Spleen (tissue), 11 donors: Measurements from ENCODE around the gene SP110. TPM values are rescaled to one million over a fixed set of nuclear protein-coding genes. Genes with fewer than 3 reads are reported as not detected.
"Not testable (repeated sequence)": the region's sequence is repeated elsewhere in the genome, so short reads cannot be mapped to it uniquely, and the experiment has no call there.

Source experiments
- DNase-seq: peaks from one replicate; pipeline ENCODE4 v3.0.0-alpha.2; 2020
- H3K27ac ChIP-seq, 8 donors: fragments of 200-600 bp; sonication (generic) in 7 of 8; 1 replicate in 4 of 8; 2 replicates in 4 of 8; pipeline versions ENCODE4 v1.5.0 to v1.8.0; 2016 to 2021; ENCODE audit warnings: inconsistent platforms in 4 of 8, mild to moderate bottlenecking in 4 of 8, moderate library complexity in 1 of 8
- H3K27me3 ChIP-seq, 7 donors: fragments of 200-600 bp; sonication (generic) in 6 of 7; replicated peaks in 1 of 7; 1 replicate in 4 of 7; 2 replicates in 3 of 7; pipeline versions ENCODE4 v1.5.0 to v1.8.0; 2016 to 2021; ENCODE audit warnings: inconsistent platforms in 3 of 7, mild to moderate bottlenecking in 1 of 7
- H3K36me3 ChIP-seq, 6 donors: fragments of 200-600 bp; sonication (generic) in 5 of 6; 1 replicate in 4 of 6; 2 replicates in 2 of 6; pipeline versions ENCODE4 v1.5.0 to v1.8.0; 2016 to 2021; ENCODE audit warnings: inconsistent platforms in 2 of 6
- H3K4me1 ChIP-seq, 6 donors: fragments of 200-600 bp; sonication (generic) in 5 of 6; 1 replicate in 3 of 6; 2 replicates in 3 of 6; pipeline versions ENCODE4 v1.5.0 to v1.8.0; 2016 to 2021; ENCODE audit warnings: inconsistent platforms in 3 of 6
- H3K4me3 ChIP-seq, 8 donors: fragments of 200-600 bp; sonication (generic) in 7 of 8; 1 replicate in 4 of 8; 2 replicates in 4 of 8; pipeline versions ENCODE4 v1.5.0 to v1.8.0; 2016 to 2021; ENCODE audit warnings: inconsistent platforms in 4 of 8, mild to moderate bottlenecking in 4 of 8, moderate library complexity in 2 of 8
- H3K9me3 ChIP-seq, 8 donors: fragments of 200-600 bp; sonication (generic) in 7 of 8; 1 replicate in 4 of 8; 2 replicates in 4 of 8; pipeline versions ENCODE4 v1.5.0 to v1.8.0; 2016 to 2021; ENCODE audit warnings: inconsistent platforms in 4 of 8
- POLR2A ChIP-seq, 3 donors: fragments of 450-650 bp; IDR thresholded peaks; one replicate each; pipeline ENCODE4 v1.5.1; 2017; ENCODE audit warnings: antibody characterized with exemption in 3 of 3, mild to moderate bottlenecking in 1 of 3
- POLR2AphosphoS5 ChIP-seq, 3 donors: sonication (generic); formaldehyde crosslinking; IDR thresholded peaks; one replicate each; pipeline ENCODE4 v1.5.1; 2017; ENCODE audit warnings: antibody characterized with exemption in 3 of 3
- WGBS, 5 donors: extraction: QIAGEN DNeasy Blood & Tissue Kit in 3 of 5; methylation state at CpG; one replicate each; pipeline versions ENCODE4 v1.1.5 to v1.1.7; 2013 to 2018; 5-methylcytosine and 5-hydroxymethylcytosine counted together
- intact Hi-C: fragments of 100-400 bp; cut with DNase I; formaldehyde crosslinking; loops from one replicate; pipeline ENCODE4 v1.15.0; 2023; ENCODE audit warnings: low total_unique reads
- polyA plus RNA-seq, 3 donors: library from polyadenylated mRNA; stranded (reverse); fragments of 200-250 nt; gene quantifications; one replicate each; pipeline ENCODE4 v1.2.1, GENCODE V29; 2013
- total RNA-seq, 7 donors: library from RNA; depleted of rRNA in 3 of 7; stranded (reverse); fragments of >200 nt in 3 of 7; fragmentation: NEBNext Ultra II Directional in 4 of 7; extraction: Animal tissue kit (Norgen Biotek cat#: 25700) in 4 of 7; gene quantifications; one replicate each; pipeline versions ENCODE4 v1.1.0 to v1.2.1, GENCODE V29; 2016 to 2021
- TF ChIP-seq, protein P1 (sequence below), 11 experiments: fragments of 200-600 bp in 7 of 11; fragments of 450-650 bp in 4 of 11; sonication (generic) in 4 of 11; IDR thresholded peaks in 8 of 11; conservative IDR thresholded peaks in 3 of 11; 1 replicate in 7 of 11; 2 replicates in 4 of 11; pipeline versions ENCODE4 v1.4.0 to v1.8.0; 2016 to 2021; ENCODE audit warnings: antibody characterized with exemption in 11 of 11, inconsistent platforms in 4 of 11, mild to moderate bottlenecking in 1 of 11
- donor health status: healthy with polysubstance abuse.
- donor health status: DM: no; HTN: no; CAD: no; lungs with moderate emphysema.
- donor health status: DM: no; HTN: no; CAD: no.
- donor health status: Bipolar disorder and iron deficiency.
- donor health status: healthy.
- donor health status: DM: no; HTN: no; CAD: no.
- donor health status: DM: yes; HTN: yes; CAD: no.

Gene SP110
- total and polyA plus RNA-seq, 10 donors: 47.9 to 157 (median 116) TPM

DNA sequence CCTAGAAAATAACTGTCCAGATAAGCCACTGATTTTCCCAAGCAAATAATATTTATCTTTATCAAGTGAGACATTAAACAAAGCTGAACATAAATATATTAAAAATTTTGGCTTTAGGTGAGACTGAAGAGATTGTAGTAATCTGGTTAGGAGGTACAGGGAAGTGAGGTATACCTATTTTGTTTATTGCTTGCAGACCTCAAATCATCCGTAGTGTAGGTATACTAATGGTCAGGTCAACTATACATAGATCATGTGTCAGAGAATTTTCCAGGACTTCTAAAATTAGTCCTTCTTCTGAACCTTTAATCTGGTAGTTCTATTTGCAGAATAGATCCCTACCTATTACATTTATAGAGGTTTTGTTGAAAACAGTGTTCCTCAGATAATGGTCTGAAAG lies 47.3 kb upstream of the SP110 start:
- intact Hi-C loops: no loop called here
- Histone ChIP-seq H3K27ac (peak overlapping the region in 4 of 8 donors; percentile 3 to 53 (median 20)), H3K9me3 (no peaks in the 10 kb centered on the region), H3K4me1 (peaks cover 0 to 47% (median 17%) of the 10 kb centered on the region in 6 donors), H3K36me3 (peaks cover 0 to 66% (median 17%) of the 10 kb centered on the region in 6 donors), H3K27me3 (no peaks in the 10 kb centered on the region), H3K4me3 (no peak overlapping the region)
- TF ChIP-seq POLR2AphosphoS5 (IDR thresholded peaks at IDR 0.05): no peak
- TF ChIP-seq, protein P1, sequence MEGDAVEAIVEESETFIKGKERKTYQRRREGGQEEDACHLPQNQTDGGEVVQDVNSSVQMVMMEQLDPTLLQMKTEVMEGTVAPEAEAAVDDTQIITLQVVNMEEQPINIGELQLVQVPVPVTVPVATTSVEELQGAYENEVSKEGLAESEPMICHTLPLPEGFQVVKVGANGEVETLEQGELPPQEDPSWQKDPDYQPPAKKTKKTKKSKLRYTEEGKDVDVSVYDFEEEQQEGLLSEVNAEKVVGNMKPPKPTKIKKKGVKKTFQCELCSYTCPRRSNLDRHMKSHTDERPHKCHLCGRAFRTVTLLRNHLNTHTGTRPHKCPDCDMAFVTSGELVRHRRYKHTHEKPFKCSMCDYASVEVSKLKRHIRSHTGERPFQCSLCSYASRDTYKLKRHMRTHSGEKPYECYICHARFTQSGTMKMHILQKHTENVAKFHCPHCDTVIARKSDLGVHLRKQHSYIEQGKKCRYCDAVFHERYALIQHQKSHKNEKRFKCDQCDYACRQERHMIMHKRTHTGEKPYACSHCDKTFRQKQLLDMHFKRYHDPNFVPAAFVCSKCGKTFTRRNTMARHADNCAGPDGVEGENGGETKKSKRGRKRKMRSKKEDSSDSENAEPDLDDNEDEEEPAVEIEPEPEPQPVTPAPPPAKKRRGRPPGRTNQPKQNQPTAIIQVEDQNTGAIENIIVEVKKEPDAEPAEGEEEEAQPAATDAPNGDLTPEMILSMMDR (IDR thresholded peaks at IDR 0.05 in 8 of 11, conservative IDR thresholded peaks at IDR 0.05 in 3 of 11): no peak
- TF ChIP-seq POLR2A (IDR thresholded peaks at IDR 0.05): no peak
- DNase-seq: no peak
- 73 to 87% (median 83%) methylated on average over 1 of the region's 1 CpG for WGBS, 5 donors

DNA sequence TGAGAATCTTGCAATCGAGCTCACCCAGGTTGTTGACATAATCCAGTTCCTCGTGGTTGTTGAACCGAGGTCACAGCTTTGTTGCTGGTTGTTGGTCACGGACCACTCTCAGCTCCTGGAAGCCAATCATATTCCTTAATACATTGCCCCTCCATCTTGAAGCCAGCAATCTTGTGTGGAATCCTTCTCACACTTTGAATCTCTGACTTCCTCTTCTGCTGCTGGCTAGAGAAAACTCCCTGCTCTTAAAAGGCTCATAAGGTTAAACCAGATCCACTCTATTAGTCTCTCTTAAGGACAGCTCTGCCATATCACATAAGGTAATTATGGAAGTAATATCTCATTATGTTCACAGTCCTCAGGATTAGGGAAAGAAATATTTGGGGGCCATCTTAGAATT lies 46.9 kb upstream of the SP110 start:
- intact Hi-C loops: no loop called here
- WGBS, 5 donors: 55 to 86% (median 80%) methylated on average over 4 of the region's 4 CpGs
- DNase-seq: no peak
- H3K9me3 ChIP-seq: no peaks in the 10 kb centered on the region
- peaks cover 0 to 51% (median 19%) of the 10 kb centered on the region in 6 donors for H3K4me1 ChIP-seq
- H3K27ac ChIP-seq: peak overlapping the region in 4 of 8 donors; percentile 3 to 53 (median 20)
- peaks cover 0 to 62% (median 13%) of the 10 kb centered on the region in 6 donors for H3K36me3 ChIP-seq
- no peaks in the 10 kb centered on the region for H3K27me3 ChIP-seq
- no peak overlapping the region for H3K4me3 ChIP-seq
- TF ChIP-seq POLR2AphosphoS5 (IDR thresholded peaks at IDR 0.05) (no peak), POLR2A (IDR thresholded peaks at IDR 0.05) (no peak)
- TF ChIP-seq, protein P1 (IDR thresholded peaks at IDR 0.05 in 8 of 11, conservative IDR thresholded peaks at IDR 0.05 in 3 of 11): no peak

DNA sequence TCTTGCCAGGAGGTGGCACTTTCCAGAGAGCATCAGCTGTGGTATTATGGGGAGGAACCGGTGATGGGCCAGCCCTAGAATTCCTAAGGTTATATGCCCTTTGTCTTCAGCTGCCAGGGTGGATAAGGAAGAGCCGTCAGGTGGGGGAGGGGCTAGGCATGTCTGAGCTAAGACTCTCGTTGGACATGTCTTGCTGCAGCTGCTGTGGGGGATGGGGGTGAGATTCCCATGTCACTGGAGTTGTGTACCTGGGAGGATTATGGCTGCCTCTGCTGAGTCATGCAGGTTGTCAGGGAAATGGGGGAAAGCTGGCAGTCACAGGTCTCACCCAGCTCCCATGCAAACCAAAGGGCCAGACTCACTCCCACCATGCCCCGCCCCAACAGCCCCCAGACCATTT lies 45.2 kb upstream of the SP110 start:
- H3K27ac ChIP-seq, DNase-seq, intact Hi-C loops, H3K4me3 ChIP-seq, H3K27me3 ChIP-seq, H3K9me3 ChIP-seq: not testable (repeated sequence)
- WGBS, 5 donors: 64 to 85% (median 84%) methylated on average over 4 of the region's 4 CpGs
- H3K36me3 ChIP-seq: peaks cover 0 to 50% (median 0%) of the 10 kb centered on the region in 6 donors
- peaks cover 0 to 56% (median 19%) of the 10 kb centered on the region in 6 donors for H3K4me1 ChIP-seq

DNA sequence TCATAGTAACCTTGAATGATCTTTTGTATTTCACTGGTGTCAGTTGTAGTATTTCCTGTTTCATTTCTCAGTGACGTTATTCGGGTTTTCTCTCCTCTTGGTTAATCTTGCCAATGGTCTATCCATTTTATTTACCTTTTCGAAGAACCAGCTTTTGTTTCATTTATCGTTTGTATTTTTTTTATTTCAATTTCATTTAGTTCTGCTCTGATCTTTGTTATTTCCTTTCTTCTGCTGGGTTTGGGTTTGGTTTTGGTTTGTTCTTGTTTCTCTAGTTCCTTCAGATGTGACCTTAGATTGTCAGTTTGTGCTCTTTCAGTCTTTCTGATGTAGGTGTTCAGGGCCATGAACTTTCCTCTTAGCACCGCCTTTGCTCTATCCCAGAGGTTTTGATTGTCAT lies 42.5 kb upstream of the SP110 start:
- 56 to 76% (median 65%) methylated on average over 5 of the region's 5 CpGs for WGBS, 5 donors
- Histone ChIP-seq H3K27me3 (no peaks in the 10 kb centered on the region), H3K4me1 (peaks cover 0 to 47% (median 13%) of the 10 kb centered on the region in 6 donors), H3K9me3 (peaks cover 0 to 7% (median 0%) of the 10 kb centered on the region in 8 donors), H3K4me3 (no peak overlapping the region), H3K36me3 (peaks cover 0 to 43% (median 0%) of the 10 kb centered on the region in 6 donors), H3K27ac (peak overlapping the region in 5 of 8 donors; percentile 9 to 59 (median 43))
- TF ChIP-seq POLR2A (IDR thresholded peaks at IDR 0.05) (no peak), POLR2AphosphoS5 (IDR thresholded peaks at IDR 0.05) (no peak)
- intact Hi-C loops: no loop called here
- DNase-seq: no peak

DNA sequence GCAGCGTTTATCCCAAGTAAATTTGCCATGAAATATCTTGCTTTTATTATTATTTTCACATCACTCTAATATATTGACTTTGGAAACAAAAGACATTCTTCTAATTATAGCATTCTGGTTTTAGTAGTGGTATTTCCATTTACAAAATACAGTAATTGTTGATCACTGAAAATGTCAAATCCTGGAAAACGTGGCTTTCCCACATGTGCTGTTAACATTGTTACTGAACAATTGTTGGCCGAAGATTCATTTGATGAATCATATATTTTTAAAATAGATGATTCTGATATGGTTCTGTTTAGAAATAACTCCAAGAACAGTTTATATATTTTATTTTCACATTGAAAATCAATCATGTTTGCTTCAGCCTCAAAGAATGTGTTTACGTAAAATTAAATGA lies 38.7 kb upstream of the SP110 start:
- intact Hi-C loops: no loop called here
- no peaks in the 10 kb centered on the region for H3K27me3 ChIP-seq
- H3K27ac ChIP-seq: peak overlapping the region in 3 of 8 donors; percentile 7 to 51 (median 13)
- peaks cover 0 to 36% (median 0%) of the 10 kb centered on the region in 6 donors for H3K36me3 ChIP-seq
- H3K9me3 ChIP-seq: peaks cover 0 to 7% (median 0%) of the 10 kb centered on the region in 8 donors
- H3K4me1 ChIP-seq: peaks cover 0 to 48% (median 9%) of the 10 kb centered on the region in 6 donors
- 85 to 95% (median 88%) methylated on average over 4 of the region's 4 CpGs for WGBS, 5 donors
- TF ChIP-seq, protein P1 (IDR thresholded peaks at IDR 0.05 in 8 of 11, conservative IDR thresholded peaks at IDR 0.05 in 3 of 11): no peak
- no peak for TF ChIP-seq POLR2AphosphoS5 (IDR thresholded peaks at IDR 0.05)
- no peak for TF ChIP-seq POLR2A (IDR thresholded peaks at IDR 0.05)
- DNase-seq: no peak
- H3K4me3 ChIP-seq: no peak overlapping the region
